MCF 10A (cell line): ENCODE data around the gene SH3TC2. TPM values are rescaled to one million over a fixed set of nuclear protein-coding genes. Genes with fewer than 3 reads are reported as not detected.
A peak's percentile ranks its signal among the peaks of the same experiment; 100 is the strongest.

Source experiments
- BruUV-seq: library from RNA; stranded (reverse); fragments of 400-500 nt; replicated peaks from 2 replicates; lab custom pipeline; 2021; lab: Mats Ljungman, UMichigan
- CTCF ChIA-PET: fragments of 300-600 bp; sonication (Branson Sonifier 250); formaldehyde crosslinking; extraction: SDS; loops from one replicate; lab custom pipeline; 2021; ENCODE audit warnings: antibody characterized with exemption, inconsistent platforms; lab: Yijun Ruan, JAX
- POLR2A ChIA-PET: fragments of 300-600, 350-650 bp; sonication (Branson Sonifier 250); formaldehyde crosslinking; extraction: SDS; loops from one replicate; lab custom pipeline; 2020; ENCODE audit warnings: antibody characterized with exemption, inconsistent platforms; lab: Yijun Ruan, JAX
- DNase-seq: peaks from one replicate; pipeline ENCODE4 v3.0.0-alpha.2; 2018; ENCODE audit not compliant: unreplicated experiment
- H3K27ac Mint-ChIP-seq: one replicate; pipeline ENCODE4 v1.8.0; 2022; ENCODE audit warnings: mild to moderate bottlenecking, low read depth, mixed read lengths; ENCODE audit not compliant: unreplicated experiment
- H3K27me3 Mint-ChIP-seq: one replicate; pipeline ENCODE4 v1.8.0; 2022; ENCODE audit warnings: mixed read lengths; ENCODE audit not compliant: insufficient read depth, unreplicated experiment
- H3K36me3 Mint-ChIP-seq: one replicate; pipeline ENCODE4 v1.8.0; 2022; ENCODE audit warnings: mild to moderate bottlenecking, moderate library complexity, mixed read lengths; ENCODE audit not compliant: insufficient read depth, unreplicated experiment
- H3K4me1 Mint-ChIP-seq: one replicate; pipeline ENCODE4 v1.8.0; 2022; ENCODE audit warnings: mixed read lengths; ENCODE audit not compliant: insufficient read depth, unreplicated experiment
- H3K4me3 Mint-ChIP-seq: one replicate; pipeline ENCODE4 v1.8.0; 2022; ENCODE audit warnings: mild to moderate bottlenecking, moderate library complexity, mixed read lengths; ENCODE audit not compliant: unreplicated experiment
- H3K9me3 Mint-ChIP-seq: one replicate; pipeline ENCODE4 v1.8.0; 2022; ENCODE audit warnings: mixed read lengths; ENCODE audit not compliant: unreplicated experiment
- CTCF ChIP-seq: fragments of 200-600 bp; IDR thresholded peaks from one replicate; pipeline ENCODE4 v1.8.0; 2022; ENCODE audit warnings: antibody characterized with exemption, mild to moderate bottlenecking; ENCODE audit not compliant: unreplicated experiment
- intact Hi-C: fragments of 100-400 bp; cut with micrococcal nuclease; formaldehyde crosslinking; loops from 2 replicates; pipeline ENCODE4 v1.14.1; 2022
- total RNA-seq: library from RNA; stranded (reverse); gene quantifications from 2 replicates; pipeline ENCODE4 v1.2.3, GENCODE V29; 2022

SH3TC2 gene
- total RNA-seq, 1 experiment from 2014 or later: 6.2 TPM

- ChIA-PET CTCF (interaction anchor here (0.6 to 38.9 kb wide), 22 partner anchors 9 to 539 kb away, joined by 3 to 1118 read pairs (median 4); partner anchors contain the start of gene ADRB2), POLR2A (interaction anchor here (0.6 to 28.1 kb wide), 8 partner anchors 11 to 269 kb away, joined by 3 to 1127 read pairs (median 44); partner anchors contain the start of gene ADRB2)
- peaks cover 40% of the 10 kb centered on the region for H3K4me1 Mint-ChIP-seq
- no peaks in the 10 kb centered on the region for H3K27me3 Mint-ChIP-seq
- no peaks in the 10 kb centered on the region for H3K9me3 Mint-ChIP-seq
- no peak overlapping the region for H3K4me3 Mint-ChIP-seq
- TF ChIP-seq CTCF: no peak
- DNase-seq: no peak
- BruUV-seq: no TSS peak
- H3K27ac Mint-ChIP-seq: peak overlapping the region; percentile 73
- intact Hi-C loops: no loop called here
- H3K36me3 Mint-ChIP-seq: peaks cover 5% of the 10 kb centered on the region
Measured at GRCh38 chr5:148996270-148996669, 66.6 kb downstream of the SH3TC2 start.

- Mint-ChIP-seq H3K36me3 (peaks cover 5% of the 10 kb centered on the region), H3K4me3 (no peak overlapping the region), H3K9me3 (no peaks in the 10 kb centered on the region), H3K27me3 (no peaks in the 10 kb centered on the region), H3K4me1 (peaks cover 35% of the 10 kb centered on the region), H3K27ac (peak overlapping the region; percentile 73)
- no peak for TF ChIP-seq CTCF
- intact Hi-C loops: no loop called here
- BruUV-seq: no TSS peak
- POLR2A ChIA-PET: interaction anchor here (0.6 to 28.1 kb wide), 7 partner anchors 10 to 269 kb away, joined by 3 to 1127 read pairs (median 81); partner anchors contain the start of gene ADRB2
- no peak for DNase-seq
- CTCF ChIA-PET: interaction anchor here (0.6 to 38.9 kb wide), 17 partner anchors 10 to 539 kb away, joined by 3 to 1118 read pairs (median 6); partner anchors contain the start of gene ADRB2
Measured at GRCh38 chr5:148995791-148996190, 67.1 kb downstream of the SH3TC2 start.

GRCh38 chr5:148993283-148993936 lies 69.5 kb downstream of the SH3TC2 start:
- CTCF ChIA-PET: interaction anchor here (0.5 to 38.9 kb wide), 13 partner anchors 0 to 446 kb away, joined by 3 to 1118 read pairs (median 7); partner anchors contain the start of gene ADRB2
- Mint-ChIP-seq H3K4me3 (no peak overlapping the region), H3K27ac (no peak overlapping the region), H3K27me3 (no peaks in the 10 kb centered on the region), H3K36me3 (peaks cover 5% of the 10 kb centered on the region), H3K4me1 (peaks cover 41% of the 10 kb centered on the region), H3K9me3 (no peaks in the 10 kb centered on the region)
- intact Hi-C loops: no loop called here
- TF ChIP-seq CTCF: no peak
- BruUV-seq: no TSS peak
- DNase-seq: no peak
- POLR2A ChIA-PET: interaction anchor here (1.0 to 28.1 kb wide), 5 partner anchors 8 to 260 kb away, joined by 3 to 1127 read pairs (median 221); partner anchors contain the start of gene ADRB2

- H3K36me3 Mint-ChIP-seq: peaks cover 5% of the 10 kb centered on the region
- no peaks in the 10 kb centered on the region for H3K27me3 Mint-ChIP-seq
- no peaks in the 10 kb centered on the region for H3K9me3 Mint-ChIP-seq
- no TSS peak for BruUV-seq
- peaks cover 42% of the 10 kb centered on the region for H3K4me1 Mint-ChIP-seq
- intact Hi-C loops: no loop called here
- H3K27ac Mint-ChIP-seq: no peak overlapping the region
- no peak for TF ChIP-seq CTCF
- H3K4me3 Mint-ChIP-seq: no peak overlapping the region
- CTCF ChIA-PET: interaction anchor here (0.6 to 38.9 kb wide), 13 partner anchors 1 to 613 kb away, joined by 3 to 1118 read pairs (median 10); no protein-coding TSS in a partner anchor
- POLR2A ChIA-PET: interaction anchor here (0.7 to 28.1 kb wide), 9 partner anchors 7 to 259 kb away, joined by 3 to 1127 read pairs (median 20); partner anchors contain the start of gene ADRB2
- no peak for DNase-seq
Measured at GRCh38 chr5:148992265-148992664, 70.6 kb downstream of the SH3TC2 start.
